HCT116 (cell line): ENCODE measurements around the gene SYNPO. TPM values are rescaled to one million over a fixed set of nuclear protein-coding genes. Genes with fewer than 3 reads are reported as not detected.

Experiments
- ATAC-seq: fragments of 200-7000 bp; cut with Tn5 transposase; 2 replicates; pipeline ENCODE4 v1.9.1; 2020; ENCODE audit warnings: mild to moderate bottlenecking, moderate library complexity
- BruUV-seq: library from RNA; stranded (reverse); fragments of 400-500 nt; replicated peaks from 2 replicates; lab custom pipeline; 2021; lab: Mats Ljungman, UMichigan
- CTCF ChIA-PET: fragments of 300-600 bp; sonication (Branson Sonifier 250); formaldehyde crosslinking; loops from one replicate; lab custom pipeline; 2021; ENCODE audit warnings: antibody characterized with exemption; lab: Charles Lee
- POLR2A ChIA-PET: fragments of 300-600, 350-600 bp; sonication (Branson Sonifier 250); formaldehyde crosslinking; loops from one replicate; lab custom pipeline; 2021; ENCODE audit warnings: antibody characterized with exemption; lab: Charles Lee
- RAD21 ChIA-PET, 2 experiments: fragments of 300-600 bp; sonication (Branson Sonifier 250); formaldehyde crosslinking; loops; one replicate each; lab custom pipeline; 2023; ENCODE audit warnings: low total read pairs in 2 of 2; ENCODE audit not compliant: uncharacterized antibody in 2 of 2, unreplicated experiment in 2 of 2, low non-redundant PET in 1 of 2; lab: Charles Lee
- DNase-seq: peaks from one replicate; pipeline ENCODE4 v3.0.0-alpha.2; 2010; ENCODE audit warnings: low read depth, low spot score
- H2AFZ ChIP-seq: fragments of 200-600 bp; shearing (Covaris generic), sonication (generic); 2 replicates; pipeline ENCODE4 v1.6.1; 2017; ENCODE audit warnings: low read depth, mixed run types, mixed read lengths, antibody characterized with exemption, low read length; ENCODE audit not compliant: poor library complexity, severe bottlenecking
- H3K27ac ChIP-seq: 2 replicates; pipeline ENCODE4 v1.5.1; 2012; ENCODE audit warnings: low read depth, low read length
- H3K27me3 ChIP-seq: fragments of 200-600 bp; sonication (generic); 2 replicates; pipeline ENCODE4 v1.6.1; 2016; ENCODE audit warnings: mixed run types, low read length, mixed read lengths; ENCODE audit not compliant: insufficient read depth
- H3K36me3 ChIP-seq, 2 experiments: fragments of 200-500 bp in 1 of 2; fragments of 200-600 bp in 1 of 2; sonication (Bioruptor generic) in 1 of 2; sonication (generic) in 1 of 2; 2 replicates each; pipeline versions ENCODE4 v1.5.1 to v1.6.1; 2014 to 2016; ENCODE audit warnings: low read length in 2 of 2, inconsistent platforms in 1 of 2, mixed read lengths in 1 of 2, mixed run types in 1 of 2; ENCODE audit not compliant: insufficient read depth in 2 of 2, control insufficient read depth in 1 of 2
- H3K4me1 ChIP-seq, 2 experiments: fragments of 200-600 bp in 1 of 2; sonication (generic) in 1 of 2; 2 replicates each; pipeline versions ENCODE4 v1.5.1 to v1.6.1; 2012 to 2017; ENCODE audit warnings: low read length in 2 of 2, inconsistent platforms in 1 of 2, mild to moderate bottlenecking in 1 of 2, mixed read lengths in 1 of 2, mixed run types in 1 of 2, moderate library complexity in 1 of 2; ENCODE audit not compliant: insufficient read depth in 2 of 2, control insufficient read depth in 1 of 2
- H3K4me2 ChIP-seq: fragments of 200-600 bp; sonication (generic); 2 replicates; pipeline ENCODE4 v1.6.1; 2017; ENCODE audit warnings: mixed run types, low read length, mixed read lengths
- H3K4me3 ChIP-seq, 2 experiments: fragments of 200-600 bp in 1 of 2; sonication (generic) in 1 of 2; replicated peaks in 1 of 2; 2 replicates each; pipeline ENCODE4 v1.5.1; 2011 to 2016; ENCODE audit warnings: low read length in 2 of 2, control low read depth in 1 of 2, low read depth in 1 of 2, mild to moderate bottlenecking in 1 of 2, mixed read lengths in 1 of 2, mixed run types in 1 of 2
- H3K79me2 ChIP-seq: fragments of 200-600 bp; sonication (generic); 2 replicates; pipeline ENCODE4 v1.6.1; 2017; ENCODE audit warnings: mild to moderate bottlenecking, mixed run types, low read length, moderate library complexity, mixed read lengths; ENCODE audit not compliant: insufficient read depth
- H3K9ac ChIP-seq: fragments of 200-600 bp; sonication (generic); 2 replicates; pipeline ENCODE4 v1.6.1; 2016; ENCODE audit warnings: low read length, mixed read lengths
- H3K9me2 ChIP-seq: fragments of 200-600 bp; sonication (generic), shearing (Covaris generic); 2 replicates; pipeline ENCODE4 v1.6.1; 2017; ENCODE audit warnings: mixed run types, mild to moderate bottlenecking, moderate library complexity; ENCODE audit not compliant: insufficient read depth
- H3K9me3 ChIP-seq, 2 experiments: fragments of 200-500 bp in 1 of 2; fragments of 200-600 bp in 1 of 2; sonication (Bioruptor generic) in 1 of 2; sonication (generic) in 1 of 2; 2 replicates each; pipeline ENCODE4 v1.6.1; 2014 to 2017; ENCODE audit warnings: low read length in 2 of 2, mixed read lengths in 2 of 2, inconsistent platforms in 1 of 2, low read depth in 1 of 2, mild to moderate bottlenecking in 1 of 2, mixed run types in 1 of 2, moderate library complexity in 1 of 2; ENCODE audit not compliant: control insufficient read depth in 1 of 2, insufficient read depth in 1 of 2
- H4K20me1 ChIP-seq: fragments of 200-600 bp; sonication (generic), shearing (Covaris generic); 2 replicates; pipeline ENCODE4 v1.6.1; 2017; ENCODE audit warnings: mixed run types, mild to moderate bottlenecking, moderate library complexity; ENCODE audit not compliant: insufficient read depth
- CEBPB ChIP-seq: IDR thresholded peaks from 2 replicates; pipeline ENCODE4 v1.6.1; 2012; ENCODE audit warnings: low read depth
- EGR1 ChIP-seq: IDR thresholded peaks from 2 replicates; pipeline ENCODE4 v1.6.1; 2012; ENCODE audit warnings: low read depth
- ELF1 ChIP-seq: IDR thresholded peaks from 2 replicates; pipeline ENCODE4 v1.6.1; 2012; ENCODE audit warnings: low read depth, borderline replicate concordance
- EZH2phosphoT487 ChIP-seq: fragments of 200-600 bp; IDR thresholded peaks from 2 replicates; pipeline ENCODE4 v1.6.1; 2018; ENCODE audit warnings: antibody characterized with exemption, borderline replicate concordance
- FOSL1 ChIP-seq: IDR thresholded peaks from 2 replicates; pipeline ENCODE4 v1.6.1; 2012; ENCODE audit warnings: low read depth
- JUND ChIP-seq: IDR thresholded peaks from 2 replicates; pipeline ENCODE4 v1.6.1; 2012
- POLR2A ChIP-seq: IDR thresholded peaks from 2 replicates; pipeline ENCODE4 v1.7.0; 2011; ENCODE audit warnings: borderline replicate concordance; ENCODE audit not compliant: insufficient read depth, insufficient read length; ENCODE audit errors: extremely low read depth
- POLR2AphosphoS5 ChIP-seq: IDR thresholded peaks from 2 replicates; pipeline ENCODE4 v1.6.1; 2011; ENCODE audit warnings: mild to moderate bottlenecking, low read depth, low read length, moderate library complexity
- SIN3A ChIP-seq: IDR thresholded peaks from 2 replicates; pipeline ENCODE4 v1.6.1; 2012; ENCODE audit warnings: low read depth
- SP1 ChIP-seq: IDR thresholded peaks from 2 replicates; pipeline ENCODE4 v1.6.1; 2012; ENCODE audit warnings: low read depth
- TCF7L2 ChIP-seq: IDR thresholded peaks from 2 replicates; pipeline ENCODE4 v1.7.0; 2011; ENCODE audit warnings: borderline replicate concordance, inconsistent platforms; ENCODE audit not compliant: insufficient read depth, insufficient read length; ENCODE audit errors: extremely low read depth
- YY1 ChIP-seq: IDR thresholded peaks from 2 replicates; pipeline ENCODE4 v1.6.1; 2011; ENCODE audit warnings: low read length, low read depth, moderate library complexity, mild to moderate bottlenecking; ENCODE audit not compliant: insufficient replicate concordance; ENCODE audit errors: extremely low read depth
- ZFX ChIP-seq: fragments of 450-650 bp; IDR thresholded peaks from 2 replicates; pipeline ENCODE4 v1.6.1; 2017
- intact Hi-C: fragments of 100-400 bp; cut with micrococcal nuclease; formaldehyde crosslinking; loops from 2 replicates; pipeline ENCODE4 v1.10.0; 2022
- total RNA-seq: library from RNA; stranded (reverse); gene quantifications from one replicate; pipeline ENCODE4 v1.2.1, GENCODE V29; 2021; ENCODE audit not compliant: unreplicated experiment
- TF ChIP-seq, protein P1 (sequence below): IDR thresholded peaks from 2 replicates; pipeline ENCODE4 v1.6.1; 2012
- TF ChIP-seq, protein P2 (sequence below): IDR thresholded peaks from 2 replicates; pipeline ENCODE4 v1.6.1; 2012; ENCODE audit warnings: low read depth
- TF ChIP-seq, protein P3 (sequence below): IDR thresholded peaks from 2 replicates; pipeline ENCODE4 v1.6.1; 2011; ENCODE audit warnings: mild to moderate bottlenecking, low read length, moderate library complexity; ENCODE audit not compliant: insufficient replicate concordance; ENCODE audit errors: extremely low read depth

The SYNPO gene
- total RNA-seq, 1 experiment from 2014 or later: 8.2 TPM

DNA sequence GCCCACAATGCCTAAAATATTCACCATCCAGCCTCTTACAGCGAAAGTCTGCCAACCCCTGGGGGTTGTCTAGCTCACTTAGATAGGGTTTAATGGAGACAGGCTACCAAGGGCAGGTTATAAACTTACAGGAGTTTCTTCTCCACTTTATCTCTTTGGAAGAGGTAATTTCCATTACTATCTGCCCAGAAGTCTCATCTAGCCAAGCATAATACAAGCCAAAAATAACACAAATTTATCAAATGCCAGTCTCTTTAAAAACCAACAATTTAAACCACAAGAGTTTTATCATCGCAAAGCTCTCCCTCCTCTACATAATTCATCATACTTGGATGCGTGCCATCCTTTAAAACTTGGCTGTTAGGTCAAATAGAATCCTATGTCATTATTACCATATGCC lies 54.2 kb downstream of the SYNPO start:
- no peaks in the 10 kb centered on the region for H3K9me3 ChIP-seq
- no peaks in the 10 kb centered on the region for H3K27me3 ChIP-seq
- no peak for DNase-seq
- H3K79me2 ChIP-seq: peaks cover 22% of the 10 kb centered on the region
- peaks cover 63 to 80% of the 10 kb centered on the region in 2 experiments for H3K36me3 ChIP-seq
- H2AFZ ChIP-seq: no peak overlapping the region
- H3K4me3 ChIP-seq: no peak overlapping the region
- ChIA-PET POLR2A (no interaction called here), CTCF (no interaction called here)
- peaks cover 2 to 3% of the 10 kb centered on the region in 2 experiments; a peak in 3 of 4 replicates for H3K4me1 ChIP-seq
- BruUV-seq: no TSS peak
- no peaks in the 10 kb centered on the region for H3K9me2 ChIP-seq
- H3K4me2 ChIP-seq: no peak overlapping the region
- H3K9ac ChIP-seq: no peak overlapping the region
- no peak overlapping the region for H3K27ac ChIP-seq
- TF ChIP-seq EGR1: no peak
- no peak for TF ChIP-seq POLR2A
- no peak for TF ChIP-seq CEBPB
- TF ChIP-seq, all 23 proteins: peak for 0
- no peak for ATAC-seq
- RAD21 ChIA-PET: no interaction called here
- H4K20me1 ChIP-seq: no peaks in the 10 kb centered on the region
- intact Hi-C loops: no loop called here

DNA sequence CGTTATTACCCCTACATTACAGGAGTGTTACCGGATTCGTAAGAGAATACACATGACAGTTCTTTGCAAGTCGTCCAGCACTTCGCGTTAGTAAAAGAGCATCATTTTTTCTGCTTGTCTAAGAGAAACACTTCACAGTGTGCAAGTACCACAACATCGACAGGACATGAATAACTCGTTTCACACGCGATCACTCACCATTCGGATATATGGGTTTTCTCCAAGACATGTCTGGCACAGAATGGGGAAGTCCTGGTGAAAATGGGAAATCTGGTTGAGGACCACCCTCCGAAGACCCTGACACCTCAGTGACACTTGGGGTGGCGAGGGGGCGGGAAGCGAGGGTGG lies 59.8 kb downstream of the SYNPO start:
- Histone ChIP-seq H3K4me1 (peaks cover 2 to 15% of the 10 kb centered on the region in 2 experiments; a peak in 3 of 4 replicates), H3K9me2 (no peaks in the 10 kb centered on the region), H3K9ac (peak overlapping the region; percentile 86), H3K27ac (peak overlapping the region; percentile 76), H3K79me2 (peaks cover 33% of the 10 kb centered on the region), H3K27me3 (no peaks in the 10 kb centered on the region), H2AFZ (no peak overlapping the region), H3K9me3 (no peaks in the 10 kb centered on the region), H4K20me1 (no peaks in the 10 kb centered on the region), H3K4me2 (peak overlapping the region; percentile 81), H3K36me3 (peaks cover 30 to 34% of the 10 kb centered on the region in 2 experiments), H3K4me3 (peak overlapping the region; percentile 86 to 87)
- ChIA-PET CTCF (interaction anchor here (1.1 to 1.6 kb wide), 5 partner anchors 20 to 250 kb away, joined by 3 to 11 read pairs (median 4); partner anchors contain the start of gene IRGM), RAD21 (interaction anchor here in 1 of 2 experiments (1.1 kb wide), 1 partner anchor 146 kb away, joined by 3 read pairs; the partner anchor contains the start of gene IRGM), POLR2A (interaction anchor here (0.6 to 1.6 kb wide), 5 partner anchors 12 to 251 kb away, joined by 3 to 4 read pairs (median 3); partner anchors contain the start of gene RPS14)
- DNase-seq: peak; percentile 0
- no TSS peak for BruUV-seq
- intact Hi-C loops: loop anchor here (2.0 to 5.0 kb wide), 4 partner anchors 57 to 243 kb away; partner anchors contain the start of genes DCTN4 and IRGM
- ATAC-seq: no peak
- TF ChIP-seq JUND (no peak), FOSL1 (no peak), SIN3A (no peak), ZFX (no peak), TCF7L2 (no peak), EGR1 (no peak), POLR2AphosphoS5 (no peak), YY1 (no peak), SP1 (no peak), EZH2phosphoT487 (no peak), ELF1 (no peak), CEBPB (no peak)
- TF ChIP-seq, protein P1, sequence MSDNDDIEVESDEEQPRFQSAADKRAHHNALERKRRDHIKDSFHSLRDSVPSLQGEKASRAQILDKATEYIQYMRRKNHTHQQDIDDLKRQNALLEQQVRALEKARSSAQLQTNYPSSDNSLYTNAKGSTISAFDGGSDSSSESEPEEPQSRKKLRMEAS: no peak
- TF ChIP-seq, protein P2, sequence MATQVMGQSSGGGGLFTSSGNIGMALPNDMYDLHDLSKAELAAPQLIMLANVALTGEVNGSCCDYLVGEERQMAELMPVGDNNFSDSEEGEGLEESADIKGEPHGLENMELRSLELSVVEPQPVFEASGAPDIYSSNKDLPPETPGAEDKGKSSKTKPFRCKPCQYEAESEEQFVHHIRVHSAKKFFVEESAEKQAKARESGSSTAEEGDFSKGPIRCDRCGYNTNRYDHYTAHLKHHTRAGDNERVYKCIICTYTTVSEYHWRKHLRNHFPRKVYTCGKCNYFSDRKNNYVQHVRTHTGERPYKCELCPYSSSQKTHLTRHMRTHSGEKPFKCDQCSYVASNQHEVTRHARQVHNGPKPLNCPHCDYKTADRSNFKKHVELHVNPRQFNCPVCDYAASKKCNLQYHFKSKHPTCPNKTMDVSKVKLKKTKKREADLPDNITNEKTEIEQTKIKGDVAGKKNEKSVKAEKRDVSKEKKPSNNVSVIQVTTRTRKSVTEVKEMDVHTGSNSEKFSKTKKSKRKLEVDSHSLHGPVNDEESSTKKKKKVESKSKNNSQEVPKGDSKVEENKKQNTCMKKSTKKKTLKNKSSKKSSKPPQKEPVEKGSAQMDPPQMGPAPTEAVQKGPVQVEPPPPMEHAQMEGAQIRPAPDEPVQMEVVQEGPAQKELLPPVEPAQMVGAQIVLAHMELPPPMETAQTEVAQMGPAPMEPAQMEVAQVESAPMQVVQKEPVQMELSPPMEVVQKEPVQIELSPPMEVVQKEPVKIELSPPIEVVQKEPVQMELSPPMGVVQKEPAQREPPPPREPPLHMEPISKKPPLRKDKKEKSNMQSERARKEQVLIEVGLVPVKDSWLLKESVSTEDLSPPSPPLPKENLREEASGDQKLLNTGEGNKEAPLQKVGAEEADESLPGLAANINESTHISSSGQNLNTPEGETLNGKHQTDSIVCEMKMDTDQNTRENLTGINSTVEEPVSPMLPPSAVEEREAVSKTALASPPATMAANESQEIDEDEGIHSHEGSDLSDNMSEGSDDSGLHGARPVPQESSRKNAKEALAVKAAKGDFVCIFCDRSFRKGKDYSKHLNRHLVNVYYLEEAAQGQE: no peak
- TF ChIP-seq, protein P3, sequence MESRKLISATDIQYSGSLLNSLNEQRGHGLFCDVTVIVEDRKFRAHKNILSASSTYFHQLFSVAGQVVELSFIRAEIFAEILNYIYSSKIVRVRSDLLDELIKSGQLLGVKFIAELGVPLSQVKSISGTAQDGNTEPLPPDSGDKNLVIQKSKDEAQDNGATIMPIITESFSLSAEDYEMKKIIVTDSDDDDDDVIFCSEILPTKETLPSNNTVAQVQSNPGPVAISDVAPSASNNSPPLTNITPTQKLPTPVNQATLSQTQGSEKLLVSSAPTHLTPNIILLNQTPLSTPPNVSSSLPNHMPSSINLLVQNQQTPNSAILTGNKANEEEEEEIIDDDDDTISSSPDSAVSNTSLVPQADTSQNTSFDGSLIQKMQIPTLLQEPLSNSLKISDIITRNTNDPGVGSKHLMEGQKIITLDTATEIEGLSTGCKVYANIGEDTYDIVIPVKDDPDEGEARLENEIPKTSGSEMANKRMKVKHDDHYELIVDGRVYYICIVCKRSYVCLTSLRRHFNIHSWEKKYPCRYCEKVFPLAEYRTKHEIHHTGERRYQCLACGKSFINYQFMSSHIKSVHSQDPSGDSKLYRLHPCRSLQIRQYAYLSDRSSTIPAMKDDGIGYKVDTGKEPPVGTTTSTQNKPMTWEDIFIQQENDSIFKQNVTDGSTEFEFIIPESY: no peak
